IMR-90 (cell line): ENCODE measurements around the gene CFAP43. TPM values are rescaled to one million over a fixed set of nuclear protein-coding genes. Genes with fewer than 3 reads are reported as not detected.

Experiments
- ATAC-seq: fragments of 200-7000 bp; cut with Tn5 transposase; 2 replicates; pipeline ENCODE4 v1.9.1; 2020; ENCODE audit warnings: low read depth, mild to moderate bottlenecking, moderate library complexity
- BruUV-seq: library from RNA; stranded (reverse); fragments of 400-500 nt; replicated peaks from 2 replicates; lab custom pipeline; 2021; lab: Mats Ljungman, UMichigan
- CTCF ChIA-PET: fragments of 300-600 bp; formaldehyde crosslinking; extraction: SDS; loops from one replicate; lab custom pipeline; 2021; ENCODE audit warnings: antibody characterized with exemption; lab: Yijun Ruan, JAX
- POLR2A ChIA-PET: fragments of 300-600 bp; sonication (Branson Sonifier 250); formaldehyde crosslinking; loops from one replicate; lab custom pipeline; 2022; ENCODE audit warnings: antibody characterized with exemption; ENCODE audit not compliant: unreplicated experiment; lab: Charles Lee
- DNase-seq: peaks from one replicate; pipeline ENCODE4 v3.0.0; 2013
- H2AFZ ChIP-seq: replicated peaks from 2 replicates; pipeline ENCODE3; 2013; ENCODE audit warnings: low read length, mild to moderate bottlenecking; ENCODE audit not compliant: poor library complexity
- H2AK5ac ChIP-seq: 2 replicates; pipeline ENCODE4 v1.6.1; 2013; ENCODE audit warnings: low read depth, low read length, inconsistent platforms
- H2AK9ac ChIP-seq: replicated peaks from 2 replicates; pipeline ENCODE3; 2013; ENCODE audit warnings: mild to moderate bottlenecking, low read depth, low read length, moderate library complexity; ENCODE audit not compliant: poor library complexity
- H2BK120ac ChIP-seq: 2 replicates; pipeline ENCODE4 v1.6.1; 2013; ENCODE audit warnings: low read depth, low read length, inconsistent platforms
- H2BK15ac ChIP-seq: 3 replicates; pipeline ENCODE4 v1.6.1; 2013; ENCODE audit warnings: low read depth, low read length, inconsistent platforms
- H2BK20ac ChIP-seq: 2 replicates; pipeline ENCODE4 v1.6.1; 2013; ENCODE audit warnings: low read depth, mild to moderate bottlenecking, inconsistent platforms, low read length, moderate library complexity
- H2BK5ac ChIP-seq: 2 replicates; pipeline ENCODE4 v1.6.1; 2013; ENCODE audit warnings: mild to moderate bottlenecking, low read depth, low read length, inconsistent platforms; ENCODE audit not compliant: poor library complexity, severe bottlenecking
- H3K14ac ChIP-seq: replicated peaks from 2 replicates; pipeline ENCODE4 v1.6.1; 2013; ENCODE audit warnings: low read depth, low read length, inconsistent platforms
- H3K18ac ChIP-seq: 2 replicates; pipeline ENCODE4 v1.6.1; 2013; ENCODE audit warnings: low read depth, low read length, control low read depth
- H3K23ac ChIP-seq: 2 replicates; pipeline ENCODE4 v1.6.1; 2013; ENCODE audit warnings: low read depth, low read length, inconsistent platforms
- H3K27ac ChIP-seq: 2 replicates; pipeline ENCODE4 v1.5.1; 2013; ENCODE audit warnings: mild to moderate bottlenecking, control low read depth, low read length; ENCODE audit not compliant: insufficient read depth
- H3K27me3 ChIP-seq: 2 replicates; pipeline ENCODE4 v1.6.1; 2013; ENCODE audit warnings: low read length; ENCODE audit not compliant: control insufficient read depth, insufficient read depth
- H3K36me3 ChIP-seq: 2 replicates; pipeline ENCODE4 v1.6.1; 2013; ENCODE audit warnings: low read length, mixed read lengths; ENCODE audit not compliant: control insufficient read depth, insufficient read depth
- H3K4ac ChIP-seq: 2 replicates; pipeline ENCODE4 v1.6.1; 2013; ENCODE audit warnings: low read depth, low read length, inconsistent platforms
- H3K4me1 ChIP-seq: 2 replicates; pipeline ENCODE4 v1.6.1; 2013; ENCODE audit warnings: low read length, mixed read lengths; ENCODE audit not compliant: control insufficient read depth, insufficient read depth
- H3K4me2 ChIP-seq: 2 replicates; pipeline ENCODE4 v1.6.1; 2013; ENCODE audit warnings: low read depth, mild to moderate bottlenecking, control low read depth, low read length, moderate library complexity
- H3K4me3 ChIP-seq: 2 replicates; pipeline ENCODE4 v1.5.1; 2013; ENCODE audit warnings: low read depth, mild to moderate bottlenecking, control low read depth, low read length, moderate library complexity; ENCODE audit not compliant: insufficient read depth
- H3K56ac ChIP-seq: 2 replicates; pipeline ENCODE4 v1.6.1; 2013; ENCODE audit warnings: low read length, inconsistent platforms; ENCODE audit not compliant: insufficient read depth; ENCODE audit errors: extremely low read depth
- H3K79me1 ChIP-seq, 2 experiments: 2 replicates each; pipeline ENCODE4 v1.6.1; 2013; ENCODE audit warnings: low read length in 2 of 2, inconsistent platforms in 1 of 2, low read depth in 1 of 2
- H3K9ac ChIP-seq: 2 replicates; pipeline ENCODE4 v1.6.1; 2013; ENCODE audit warnings: low read depth, low read length, control low read depth
- H3K9me1 ChIP-seq: 2 replicates; pipeline ENCODE4 v1.6.1; 2013; ENCODE audit warnings: low read length, inconsistent platforms; ENCODE audit not compliant: insufficient read depth
- H3K9me3 ChIP-seq: 2 replicates; pipeline ENCODE4 v1.6.1; 2013; ENCODE audit warnings: low read length; ENCODE audit not compliant: control insufficient read depth, insufficient read depth
- H4K20me1 ChIP-seq: 2 replicates; pipeline ENCODE4 v1.6.1; 2013; ENCODE audit warnings: low read length, inconsistent platforms; ENCODE audit not compliant: insufficient read depth
- H4K5ac ChIP-seq: 2 replicates; pipeline ENCODE4 v1.6.1; 2013; ENCODE audit warnings: mild to moderate bottlenecking, low read depth, low read length, control low read depth
- H4K8ac ChIP-seq, 2 experiments: 2 replicates each; pipeline ENCODE4 v1.6.1; 2013; ENCODE audit warnings: low read depth in 2 of 2, low read length in 2 of 2, control low read depth in 1 of 2, inconsistent platforms in 1 of 2
- H4K91ac ChIP-seq: 2 replicates; pipeline ENCODE4 v1.6.1; 2013; ENCODE audit warnings: low read depth, low read length, inconsistent platforms; ENCODE audit not compliant: insufficient read depth
- BHLHE40 ChIP-seq: fragments of 150-350 bp; IDR thresholded peaks from 2 replicates; pipeline ENCODE4 v1.6.1; 2016; ENCODE audit warnings: mild to moderate bottlenecking, low read depth, low read length
- CEBPB ChIP-seq: IDR thresholded peaks from 2 replicates; pipeline ENCODE4 v1.6.1; 2012; ENCODE audit warnings: low read depth, low read length, improper control_type of control experiment
- CHD1 ChIP-seq: IDR thresholded peaks from 2 replicates; pipeline ENCODE4 v1.6.1; 2012; ENCODE audit warnings: low read depth, low read length, improper control_type of control experiment
- CTCF ChIP-seq: conservative IDR thresholded peaks from 2 replicates; pipeline ENCODE4 v1.5.1; 2012; ENCODE audit warnings: mild to moderate bottlenecking, low read depth, low read length, improper control_type of control experiment
- ELK1 ChIP-seq: fragments of 150-350 bp; IDR thresholded peaks from 2 replicates; pipeline ENCODE4 v1.6.1; 2016; ENCODE audit warnings: low read depth, mild to moderate bottlenecking, low read length, moderate library complexity, borderline replicate concordance
- FOS ChIP-seq: fragments of 150-350 bp; IDR thresholded peaks from 2 replicates; pipeline ENCODE4 v1.6.1; 2016; ENCODE audit warnings: low read depth, low read length
- MAFK ChIP-seq: IDR thresholded peaks from 2 replicates; pipeline ENCODE4 v1.6.1; 2012; ENCODE audit warnings: low read depth, low read length, improper control_type of control experiment
- MAZ ChIP-seq: IDR thresholded peaks from 2 replicates; pipeline ENCODE4 v1.6.1; 2012; ENCODE audit warnings: low read depth, mild to moderate bottlenecking, low read length, improper control_type of control experiment, moderate library complexity, borderline replicate concordance
- MXI1 ChIP-seq: IDR thresholded peaks from 2 replicates; pipeline ENCODE4 v1.6.1; 2012; ENCODE audit warnings: low read depth, mild to moderate bottlenecking, low read length, moderate library complexity, borderline replicate concordance
- NFE2L2 ChIP-seq: fragments of 150-350 bp; IDR thresholded peaks from 2 replicates; pipeline ENCODE4 v1.6.1; 2016; ENCODE audit warnings: low read depth, mild to moderate bottlenecking, low read length
- POLR2A ChIP-seq: IDR thresholded peaks from 2 replicates; pipeline ENCODE4 v1.6.1; 2012; ENCODE audit warnings: mild to moderate bottlenecking, low read depth, low read length
- RAD21 ChIP-seq: IDR thresholded peaks from 2 replicates; pipeline ENCODE4 v1.6.1; 2012; ENCODE audit warnings: low read length, improper control_type of control experiment
- RCOR1 ChIP-seq: IDR thresholded peaks from 2 replicates; pipeline ENCODE4 v1.6.1; 2012; ENCODE audit warnings: mild to moderate bottlenecking, low read length, improper control_type of control experiment; ENCODE audit not compliant: insufficient replicate concordance
- RFX5 ChIP-seq: IDR thresholded peaks from 2 replicates; pipeline ENCODE4 v1.8.0; 2012; ENCODE audit warnings: low read depth, mild to moderate bottlenecking, low read length, moderate library complexity
- SMC3 ChIP-seq: fragments of 150-350 bp; IDR thresholded peaks from 2 replicates; pipeline ENCODE4 v1.6.1; 2016; ENCODE audit warnings: low read depth, mild to moderate bottlenecking, antibody characterized with exemption, low read length, moderate library complexity
- USF2 ChIP-seq: fragments of 150-350 bp; IDR thresholded peaks from 2 replicates; pipeline ENCODE4 v1.6.1; 2017; ENCODE audit warnings: mild to moderate bottlenecking, antibody characterized with exemption, low read length, low read depth
- WGBS, 2 experiments: methylation state at CpG; one replicate each; pipeline versions ENCODE4 v1.1.5 to v1.1.7; 2013; ENCODE audit warnings: missing lambda C conversion rate in 2 of 2; ENCODE audit not compliant: insufficient read length in 1 of 2; ENCODE audit errors: extremely low coverage in 2 of 2; 5-methylcytosine and 5-hydroxymethylcytosine counted together
- dilution Hi-C: fragments of 300-500 bp; cut with HindIII; formaldehyde crosslinking; loops from one replicate; pipeline ENCODE4 v1.14.3; 2018; ENCODE audit warnings: low sequenced_read_pairs; ENCODE audit not compliant: unreplicated experiment
- in situ Hi-C: fragments of 300-500 bp; cut with MboI; formaldehyde crosslinking; loops from 3 replicates; pipeline ENCODE4 v1.14.3; 2019; ENCODE audit warnings: low sequenced_read_pairs, inconsistent platforms, mixed read lengths
- intact Hi-C: fragments of 100-400 bp; cut with micrococcal nuclease; formaldehyde crosslinking; loops from 2 replicates; pipeline ENCODE4 v1.10.0; 2022
- polyA plus RNA-seq, 3 experiments: library from polyadenylated mRNA; depleted of rRNA; stranded (reverse); fragments of >200 nt; gene quantifications; 2 replicates each; pipeline ENCODE4 v1.2.3, GENCODE V29; 2012; ENCODE audit warnings: low replicate concordance in 1 of 3
- total RNA-seq: library from RNA; depleted of rRNA; stranded (reverse); fragments of >200 nt; gene quantifications from 2 replicates; pipeline ENCODE4 v1.2.3, GENCODE V29; 2012

Gene CFAP43
- total and polyA plus RNA-seq, 2 of the 4 experiments (the other 2 are of a cell fraction), result under 0.01 to 0.05 TPM

GRCh38 chr10:104218751-104219150 lies 13.4 kb downstream of the CFAP43 start:
- Histone ChIP-seq H2AFZ (no peak overlapping the region), H3K27ac (no peak overlapping the region), H3K56ac (no peak overlapping the region), H4K20me1 (no peaks in the 10 kb centered on the region), H3K18ac (no peak overlapping the region), H3K4me1 (no peaks in the 10 kb centered on the region), H4K5ac (no peak overlapping the region), H3K4me2 (no peak overlapping the region), H2BK5ac (no peak overlapping the region), H4K8ac (no peak overlapping the region), H2AK9ac (no peak overlapping the region), H2BK120ac (no peak overlapping the region), H3K9ac (no peak overlapping the region), H3K9me3 (no peaks in the 10 kb centered on the region), H3K4me3 (no peak overlapping the region), H3K14ac (no peak overlapping the region), H2BK20ac (no peak overlapping the region), H2AK5ac (no peak overlapping the region), H2BK15ac (no peak overlapping the region), H3K36me3 (no peaks in the 10 kb centered on the region), H3K79me1 (no peaks in the 10 kb centered on the region), H3K4ac (no peak overlapping the region), H3K27me3 (peaks cover 44% of the 10 kb centered on the region), H3K23ac (no peak overlapping the region), H4K91ac (no peak overlapping the region), H3K9me1 (no peaks in the 10 kb centered on the region)
- WGBS, 2 experiments, result 56% methylated on average over 1 of the region's 7 CpGs; no CpG with 5 or more reads in 1 of the 2 experiments
- ATAC-seq (no peak), DNase-seq (no peak)
- ChIA-PET CTCF (no interaction called here), POLR2A (no interaction called here)
- dilution Hi-C loops, result no loop called here
- TF ChIP-seq BHLHE40, result no peak
- no peak for TF ChIP-seq ELK1
- no peak for TF ChIP-seq NFE2L2
- TF ChIP-seq FOS, result no peak
- TF ChIP-seq MAFK, result no peak
- TF ChIP-seq POLR2A, result no peak
- no peak for TF ChIP-seq RCOR1
- no peak for TF ChIP-seq MAZ
- no peak for TF ChIP-seq RAD21
- no peak for TF ChIP-seq RFX5
- TF ChIP-seq SMC3, result no peak
- TF ChIP-seq CHD1, result no peak
- no peak for TF ChIP-seq CEBPB
- TF ChIP-seq USF2, result no peak
- TF ChIP-seq CTCF, result no peak
- no peak for TF ChIP-seq MXI1
- no TSS peak for BruUV-seq
- intact Hi-C loops, result no loop called here
- in situ Hi-C loops, result loop anchor here (25.0 kb wide), 1 partner anchor 506 kb away; no protein-coding TSS in a partner anchor
